H1 (cell line): ENCODE measurements around the gene AGFG1. TPM values are rescaled to one million over a fixed set of nuclear protein-coding genes. Genes with fewer than 3 reads are reported as not detected.

Experiments
- CTCF ChIA-PET: fragments of 300-600 bp; sonication (Branson Sonifier 250); formaldehyde crosslinking; loops from one replicate; lab custom pipeline; 2021; ENCODE audit not compliant: partially characterized antibody; lab: Charles Lee
- POLR2A ChIA-PET: fragments of 300-600 bp; sonication (Branson Sonifier 250); formaldehyde crosslinking; loops from one replicate; lab custom pipeline; 2021; ENCODE audit warnings: inconsistent platforms; ENCODE audit not compliant: partially characterized antibody; lab: Charles Lee
- DNase-seq, 2 experiments: peaks; one replicate each; pipeline versions ENCODE4 v3.0.0 to v3.0.0-alpha.2; 2010 to 2022; ENCODE audit warnings: low spot score in 2 of 2, low read depth in 1 of 2, mixed read lengths in 1 of 2
- FAIRE-seq: peaks from 2 replicates; lab custom pipeline; 2011; peaks lifted over from hg19 to GRCh38; lab: Jason Lieb, UNC
- H2AFZ ChIP-seq: 2 replicates; pipeline ENCODE4 v1.8.1; 2012; ENCODE audit warnings: low read length, inconsistent platforms
- H2AK5ac ChIP-seq: 2 replicates; pipeline ENCODE4 v1.6.1; 2013; ENCODE audit warnings: low read depth, low read length
- H2BK120ac ChIP-seq: replicated peaks from 2 replicates; pipeline ENCODE3; 2013; ENCODE audit warnings: low read depth, low read length, inconsistent platforms
- H2BK12ac ChIP-seq: 2 replicates; pipeline ENCODE4 v1.6.1; 2013; ENCODE audit warnings: low read depth, low read length
- H2BK15ac ChIP-seq: 2 replicates; pipeline ENCODE4 v1.6.1; 2013; ENCODE audit warnings: low read length
- H2BK20ac ChIP-seq: 2 replicates; pipeline ENCODE4 v1.6.1; 2013; ENCODE audit warnings: low read length
- H2BK5ac ChIP-seq: 2 replicates; pipeline ENCODE4 v1.6.1; 2013; ENCODE audit warnings: low read depth, low read length
- H3K14ac ChIP-seq: 2 replicates; pipeline ENCODE4 v1.6.1; 2013; ENCODE audit warnings: inconsistent platforms; ENCODE audit not compliant: insufficient read length
- H3K18ac ChIP-seq: 2 replicates; pipeline ENCODE4 v1.6.1; 2013; ENCODE audit warnings: low read length; ENCODE audit errors: extremely low read depth
- H3K23ac ChIP-seq: 2 replicates; pipeline ENCODE4 v1.6.1; 2013; ENCODE audit warnings: inconsistent platforms; ENCODE audit not compliant: insufficient read length
- H3K23me2 ChIP-seq: 2 replicates; pipeline ENCODE4 v1.6.1; 2013; ENCODE audit warnings: low read depth, low read length
- H3K27ac ChIP-seq: 2 replicates; pipeline ENCODE4 v1.6.1; 2011; ENCODE audit warnings: low read depth, low read length, inconsistent platforms
- H3K27me3 ChIP-seq, 4 experiments: replicated peaks in 1 of 4; 1 replicate in 1 of 4; 2 replicates in 3 of 4; pipeline versions ENCODE4 v1.6.1 to v1.8.1; 2011 to 2013; ENCODE audit warnings: low read length in 3 of 4, mild to moderate bottlenecking in 3 of 4, inconsistent platforms in 2 of 4, mixed read lengths in 2 of 4, moderate library complexity in 1 of 4; ENCODE audit not compliant: control insufficient read depth in 3 of 4, insufficient read depth in 3 of 4; ENCODE audit errors: extremely low read depth in 1 of 4
- H3K36me3 ChIP-seq, 4 experiments: 2 replicates each; pipeline versions ENCODE4 v1.6.1 to v1.8.1; 2011 to 2013; ENCODE audit warnings: mild to moderate bottlenecking in 4 of 4, low read length in 3 of 4, moderate library complexity in 2 of 4, control low read depth in 1 of 4, inconsistent platforms in 1 of 4; ENCODE audit not compliant: insufficient read depth in 4 of 4, control insufficient read depth in 2 of 4
- H3K4ac ChIP-seq: replicated peaks from 2 replicates; pipeline ENCODE3; 2013; ENCODE audit warnings: low read length, low read depth, mixed read lengths, inconsistent platforms; ENCODE audit not compliant: insufficient read length
- H3K4me1 ChIP-seq, 4 experiments: replicated peaks in 1 of 4; 1 replicate in 1 of 4; 2 replicates in 3 of 4; pipeline versions ENCODE4 v1.6.1 to v1.8.1; 2011 to 2013; ENCODE audit warnings: low read length in 3 of 4, inconsistent platforms in 2 of 4, mixed read lengths in 1 of 4; ENCODE audit not compliant: insufficient read depth in 4 of 4, control insufficient read depth in 3 of 4
- H3K4me2 ChIP-seq, 2 experiments: 2 replicates each; pipeline versions ENCODE4 v1.6.1 to v1.8.1; 2011 to 2013; ENCODE audit warnings: low read depth in 2 of 2, low read length in 2 of 2, control low read depth in 1 of 2, inconsistent platforms in 1 of 2, mild to moderate bottlenecking in 1 of 2; ENCODE audit not compliant: insufficient read depth in 1 of 2
- H3K4me3 ChIP-seq, 4 experiments: fragments of 200-600, 300-600 bp in 1 of 4; sonication (generic), shearing (Covaris generic), sonication (Bioruptor Twin) in 1 of 4; 2 replicates each; pipeline versions ENCODE4 v1.5.1 to v1.8.1; 2011 to 2016; ENCODE audit warnings: low read length in 4 of 4, low read depth in 3 of 4, control low read depth in 2 of 4, inconsistent platforms in 2 of 4, mild to moderate bottlenecking in 2 of 4, mixed read lengths in 1 of 4, moderate library complexity in 1 of 4; ENCODE audit not compliant: insufficient read depth in 2 of 4; ENCODE audit errors: extremely low read depth in 1 of 4
- H3K56ac ChIP-seq: replicated peaks from 2 replicates; pipeline ENCODE3; 2013; ENCODE audit warnings: low read depth, mild to moderate bottlenecking, mixed read lengths, low read length, inconsistent platforms; ENCODE audit not compliant: insufficient read length
- H3K79me1 ChIP-seq: 2 replicates; pipeline ENCODE4 v1.6.1; 2013; ENCODE audit warnings: low read depth, low read length, control low read depth
- H3K79me2 ChIP-seq, 2 experiments: 2 replicates each; pipeline versions ENCODE4 v1.6.1 to v1.8.1; 2012 to 2013; ENCODE audit warnings: low read length in 2 of 2, mild to moderate bottlenecking in 2 of 2, inconsistent platforms in 1 of 2; ENCODE audit not compliant: insufficient read depth in 2 of 2, control insufficient read depth in 1 of 2
- H3K9ac ChIP-seq, 4 experiments: replicated peaks in 1 of 4; 1 replicate in 1 of 4; 2 replicates in 3 of 4; pipeline versions ENCODE4 v1.6.1 to v1.8.1; 2011 to 2013; ENCODE audit warnings: low read depth in 3 of 4, low read length in 3 of 4, control low read depth in 2 of 4, mild to moderate bottlenecking in 2 of 4, moderate library complexity in 2 of 4, inconsistent platforms in 1 of 4; ENCODE audit errors: extremely low read depth in 1 of 4
- H3K9me3 ChIP-seq, 2 experiments: 2 replicates each; pipeline versions ENCODE4 v1.6.1 to v1.8.1; 2012 to 2013; ENCODE audit warnings: mild to moderate bottlenecking in 2 of 2, moderate library complexity in 2 of 2, control low read depth in 1 of 2, inconsistent platforms in 1 of 2, low read depth in 1 of 2, low read length in 1 of 2, mixed read lengths in 1 of 2; ENCODE audit not compliant: insufficient read depth in 2 of 2
- H4K20me1 ChIP-seq, 2 experiments: replicated peaks in 1 of 2; 2 replicates each; pipeline versions ENCODE3 to v1.8.1; 2011 to 2013; ENCODE audit warnings: inconsistent platforms in 2 of 2, low read length in 2 of 2, mild to moderate bottlenecking in 1 of 2; ENCODE audit not compliant: insufficient read depth in 2 of 2, control insufficient read depth in 1 of 2
- H4K5ac ChIP-seq: 2 replicates; pipeline ENCODE4 v1.6.1; 2013; ENCODE audit warnings: low read length, low read depth, mixed read lengths, inconsistent platforms; ENCODE audit not compliant: insufficient read length
- H4K8ac ChIP-seq: 2 replicates; pipeline ENCODE4 v1.8.0; 2013; ENCODE audit warnings: mild to moderate bottlenecking, moderate library complexity, low read length, inconsistent platforms; ENCODE audit not compliant: insufficient read depth; ENCODE audit errors: extremely low read depth
- H4K91ac ChIP-seq: replicated peaks from 2 replicates; pipeline ENCODE3; 2013; ENCODE audit warnings: low read length, mixed read lengths, inconsistent platforms; ENCODE audit not compliant: insufficient read length
- BRCA1 ChIP-seq: IDR thresholded peaks from 2 replicates; pipeline ENCODE4 v1.6.1; 2012; ENCODE audit warnings: low read depth, low read length, improper control_type of control experiment
- JUND ChIP-seq: IDR thresholded peaks from 2 replicates; pipeline ENCODE4 v1.6.1; 2011; ENCODE audit warnings: mild to moderate bottlenecking, improper control_type of control experiment, low read length
- POU5F1 ChIP-seq: IDR thresholded peaks from 2 replicates; pipeline ENCODE4 v1.6.1; 2011; ENCODE audit warnings: low read depth, mild to moderate bottlenecking, low read length, moderate library complexity
- RNF2 ChIP-seq: fragments of 200-900, 300-1000 bp; sonication (generic); IDR thresholded peaks from 2 replicates; pipeline ENCODE4 v1.7.1; 2016; ENCODE audit warnings: borderline replicate concordance, low read depth, mild to moderate bottlenecking, antibody characterized with exemption, low read length; ENCODE audit not compliant: poor library complexity, severe bottlenecking; ENCODE audit errors: missing control alignments
- USF2 ChIP-seq: IDR thresholded peaks from 2 replicates; pipeline ENCODE4 v1.6.1; 2011; ENCODE audit warnings: low read length, improper control_type of control experiment
- WGBS, 2 experiments: shearing (Covaris generic) in 1 of 2; methylation state at CpG; one replicate each; pipeline versions ENCODE4 v1.1.6 to v1.1.7; 2013 to 2015; ENCODE audit warnings: low lambda C conversion rate in 2 of 2, mixed read lengths in 2 of 2, inconsistent platforms in 1 of 2, low coverage in 1 of 2, missing lambda C conversion rate in 1 of 2; ENCODE audit not compliant: insufficient replicate concordance in 2 of 2, insufficient coverage in 1 of 2, insufficient read length in 1 of 2; ENCODE audit errors: extremely low coverage in 1 of 2, missing lambda C conversion rate in 1 of 2; 5-methylcytosine and 5-hydroxymethylcytosine counted together
- polyA plus RNA-seq, 7 experiments: library from polyadenylated mRNA; depleted of rRNA in 3 of 7; stranded (reverse) in 5 of 7; unstranded in 2 of 7; fragments of >200 nt in 5 of 7; fragments of 200-250 nt in 2 of 7; gene quantifications; 1 replicate in 5 of 7; 2 replicates in 1 of 7; 4 replicates in 1 of 7; pipeline versions ENCODE4 v1.2.1 to v1.2.3, GENCODE V29; 2011 to 2013; ENCODE audit warnings: missing spikeins in 2 of 7, mixed read lengths in 2 of 7
- total RNA-seq: library from RNA; stranded (reverse); fragmentation: NEBNext Ultra II Directional; extraction: Animal tissue kit (Norgen Biotek cat#: 25700); gene quantifications from 2 replicates; pipeline ENCODE4 v1.2.1, GENCODE V29; 2021

The AGFG1 gene
- total and polyA plus RNA-seq, 2 of the 8 experiments (the other 6 are each of a cell fraction or from before 2014, with no cell fraction given), result 102 to 147 TPM

- H2BK15ac ChIP-seq, result no peak overlapping the region
- no peak overlapping the region for H3K4me2 ChIP-seq
- 66% methylated on average over 2 of the region's 2 CpGs; no CpG with 5 or more reads in 1 of the 2 experiments for WGBS, 2 experiments
Measured at GRCh38 chr2:227507963-227508362, 36.0 kb downstream of the AGFG1 start.

More at GRCh38 chr2:227507963-227508362, 36.0 kb downstream of the AGFG1 start:
- H3K9ac ChIP-seq, result no peak overlapping the region
- H3K9me3 ChIP-seq, result no peaks in the 10 kb centered on the region
- no peak overlapping the region for H2AK5ac ChIP-seq
- H2BK120ac ChIP-seq, result no peak overlapping the region
- H4K8ac ChIP-seq, result no peak overlapping the region
- no peak overlapping the region for H3K14ac ChIP-seq
- peaks cover 25 to 32% of the 10 kb centered on the region in 2 experiments for H4K20me1 ChIP-seq
- H3K79me1 ChIP-seq, result no peaks in the 10 kb centered on the region; the same call in 1 of the 2 replicates
- H3K18ac ChIP-seq, result no peak overlapping the region
- H2BK20ac ChIP-seq, result no peak overlapping the region
- no peak overlapping the region for H2BK5ac ChIP-seq
- no peak overlapping the region for H4K5ac ChIP-seq
- CTCF ChIA-PET, result interaction anchor here (0.7 to 1.7 kb wide), 2 partner anchors 19 to 258 kb away, joined by 3 read pairs; no protein-coding TSS in a partner anchor
- H3K4me3 ChIP-seq, result no peak overlapping the region
- no peak overlapping the region for H3K23ac ChIP-seq
- H3K56ac ChIP-seq, result no peak overlapping the region
- H4K91ac ChIP-seq, result no peak overlapping the region
- H3K4me1 ChIP-seq, result peaks cover 0 to 19% (median 5%) of the 10 kb centered on the region in 4 experiments; a peak in 4 of 7 replicates
- POLR2A ChIA-PET, result interaction anchor here (0.6 to 1.5 kb wide), 3 partner anchors 15 to 119 kb away, joined by 3 to 4 read pairs (median 3); no protein-coding TSS in a partner anchor
- peaks cover 9 to 100% of the 10 kb centered on the region in 2 experiments; a peak in 3 of 4 replicates for H3K79me2 ChIP-seq
- H2BK12ac ChIP-seq, result no peak overlapping the region
- DNase-seq (no peak), FAIRE-seq (no peak)
- TF ChIP-seq JUND (no peak), USF2 (no peak), BRCA1 (no peak), RNF2 (no peak), POU5F1 (no peak)
- no peak overlapping the region for H3K4ac ChIP-seq
- no peaks in the 10 kb centered on the region for H3K27me3 ChIP-seq
- no peak overlapping the region for H3K27ac ChIP-seq
- peaks cover 2% of the 10 kb centered on the region; the same call in 1 of the 2 replicates for H3K23me2 ChIP-seq
- no peak overlapping the region for H2AFZ ChIP-seq
- H3K36me3 ChIP-seq, result no peaks in the 10 kb centered on the region
